ENCODE results near the gene ATP6V1C2.

ATP6V1C2 gene

GRCh38 chr2:10721396-10722251 is at the start of gene ATP6V1C2:
ATP6V1C2 (plus strand) TSS chr2:10721630; CDS start chr2:10722850, 1,220 bp downstream.
- H3K27ac Mint-ChIP-seq = no peak within 1 kb of the TSS
- peak; percentile 60 for ATAC-seq
- H3K27me3 Mint-ChIP-seq = peaks cover 53% of the 10 kb centered on the region
- no peak for DNase-seq
- peaks cover 6% of the 10 kb centered on the region for H3K4me1 Mint-ChIP-seq
- H3K9me3 Mint-ChIP-seq = no peaks in the 10 kb centered on the region
- H3K36me3 Mint-ChIP-seq (ENCODE audit: low read depth) = no peaks in the 10 kb centered on the region
- peak within 1 kb of the TSS; percentile 54 for H3K4me3 Mint-ChIP-seq

- Mint-ChIP-seq H3K4me3 (no peak overlapping the region), H3K27me3 (no peaks in the 10 kb centered on the region), H3K4me1 (peaks cover 15% of the 10 kb centered on the region), H3K36me3 (ENCODE audit: low read depth) (peaks cover 31% of the 10 kb centered on the region), H3K27ac (peak overlapping the region; percentile 14), H3K9me3 (no peaks in the 10 kb centered on the region)
- ATAC-seq (no peak), DNase-seq (no peak)
Measured at GRCh38 chr2:10675131-10675530, 46.3 kb upstream of the ATP6V1C2 start.

- H3K36me3 Mint-ChIP-seq (ENCODE audit: low read depth) = peaks cover 41% of the 10 kb centered on the region
- ATAC-seq (no peak), DNase-seq (no peak)
- no peak overlapping the region for H3K27ac Mint-ChIP-seq
- H3K4me1 Mint-ChIP-seq = peaks cover 30% of the 10 kb centered on the region
- H3K4me3 Mint-ChIP-seq = no peak overlapping the region
- H3K27me3 Mint-ChIP-seq = no peaks in the 10 kb centered on the region
- H3K9me3 Mint-ChIP-seq = no peaks in the 10 kb centered on the region
Measured at GRCh38 chr2:10678225-10678624, 43.2 kb upstream of the ATP6V1C2 start.

GRCh38 chr2:10680214-10680613 is 41.2 kb upstream of the ATP6V1C2 start:
- Mint-ChIP-seq H3K4me3 (no peak overlapping the region), H3K4me1 (peaks cover 29% of the 10 kb centered on the region), H3K27ac (peak overlapping the region; percentile 60), H3K9me3 (no peaks in the 10 kb centered on the region), H3K36me3 (ENCODE audit: low read depth) (peaks cover 37% of the 10 kb centered on the region), H3K27me3 (no peaks in the 10 kb centered on the region)
- DNase-seq (no peak), ATAC-seq (no peak)

GRCh38 chr2:10680957-10681356 is 40.5 kb upstream of the ATP6V1C2 start:
- Mint-ChIP-seq H3K36me3 (ENCODE audit: low read depth) (peaks cover 32% of the 10 kb centered on the region), H3K9me3 (no peaks in the 10 kb centered on the region), H3K4me3 (no peak overlapping the region), H3K4me1 (peaks cover 24% of the 10 kb centered on the region), H3K27me3 (no peaks in the 10 kb centered on the region), H3K27ac (peak overlapping the region; percentile 60)
- ATAC-seq = peak; percentile 88
- no peak for DNase-seq

- Mint-ChIP-seq H3K27me3 (peaks cover 2% of the 10 kb centered on the region), H3K27ac (peak overlapping the region; percentile 5), H3K9me3 (no peaks in the 10 kb centered on the region), H3K36me3 (ENCODE audit: low read depth) (peaks cover 18% of the 10 kb centered on the region), H3K4me3 (no peak overlapping the region), H3K4me1 (peaks cover 22% of the 10 kb centered on the region)
- DNase-seq = no peak
- ATAC-seq = no peak
Measured at GRCh38 chr2:10686176-10686730, 35.2 kb upstream of the ATP6V1C2 start.

- DNase-seq = no peak
- Mint-ChIP-seq H3K27ac (no peak overlapping the region), H3K9me3 (no peaks in the 10 kb centered on the region), H3K36me3 (ENCODE audit: low read depth) (peaks cover 6% of the 10 kb centered on the region), H3K27me3 (peaks cover 2% of the 10 kb centered on the region), H3K4me3 (no peak overlapping the region), H3K4me1 (peaks cover 16% of the 10 kb centered on the region)
- peak; percentile 34 for ATAC-seq
Measured at GRCh38 chr2:10688921-10689807, 32.3 kb upstream of the ATP6V1C2 start.

GRCh38 chr2:10691521-10691920 is 29.9 kb upstream of the ATP6V1C2 start:
- H3K36me3 Mint-ChIP-seq (ENCODE audit: low read depth) = peaks cover 3% of the 10 kb centered on the region
- peaks cover 13% of the 10 kb centered on the region for H3K4me1 Mint-ChIP-seq

GRCh38 chr2:10700078-10700803 is 21.2 kb upstream of the ATP6V1C2 start:
- H3K4me1 Mint-ChIP-seq = peaks cover 4% of the 10 kb centered on the region
- peaks cover 1% of the 10 kb centered on the region for H3K27me3 Mint-ChIP-seq
- ATAC-seq = peak; percentile 75
- no peaks in the 10 kb centered on the region for H3K36me3 Mint-ChIP-seq (ENCODE audit: low read depth)
- no peak overlapping the region for H3K27ac Mint-ChIP-seq
- H3K9me3 Mint-ChIP-seq = no peaks in the 10 kb centered on the region
- no peak for DNase-seq
- no peak overlapping the region for H3K4me3 Mint-ChIP-seq

More at GRCh38 chr2:10691521-10691920, 29.9 kb upstream of the ATP6V1C2 start:
- ATAC-seq = no peak
- Mint-ChIP-seq H3K9me3 (no peaks in the 10 kb centered on the region), H3K27ac (no peak overlapping the region), H3K27me3 (peaks cover 2% of the 10 kb centered on the region), H3K4me3 (no peak overlapping the region)
- no peak for DNase-seq

- ATAC-seq (no peak), DNase-seq (no peak)
Measured at GRCh38 chr2:10704034-10704594, 17.3 kb upstream of the ATP6V1C2 start.

GRCh38 chr2:10706033-10706432 is 15.4 kb upstream of the ATP6V1C2 start:
- Mint-ChIP-seq H3K4me1 (no peaks in the 10 kb centered on the region), H3K4me3 (no peak overlapping the region), H3K27me3 (peaks cover 31% of the 10 kb centered on the region), H3K9me3 (no peaks in the 10 kb centered on the region), H3K36me3 (ENCODE audit: low read depth) (no peaks in the 10 kb centered on the region), H3K27ac (no peak overlapping the region)
- peak; percentile 33 for ATAC-seq
- DNase-seq = no peak

More at GRCh38 chr2:10704034-10704594, 17.3 kb upstream of the ATP6V1C2 start:
- Mint-ChIP-seq H3K4me3 (no peak overlapping the region), H3K27me3 (peaks cover 21% of the 10 kb centered on the region), H3K36me3 (ENCODE audit: low read depth) (no peaks in the 10 kb centered on the region), H3K9me3 (no peaks in the 10 kb centered on the region), H3K4me1 (peaks cover 4% of the 10 kb centered on the region), H3K27ac (no peak overlapping the region)

GRCh38 chr2:10707831-10708230 is 13.6 kb upstream of the ATP6V1C2 start:
- peaks cover 34% of the 10 kb centered on the region for H3K27me3 Mint-ChIP-seq

GRCh38 chr2:10709290-10709939 is 12.0 kb upstream of the ATP6V1C2 start:
- no peak for ATAC-seq

More at GRCh38 chr2:10707831-10708230, 13.6 kb upstream of the ATP6V1C2 start:
- Mint-ChIP-seq H3K4me3 (no peak overlapping the region), H3K36me3 (ENCODE audit: low read depth) (no peaks in the 10 kb centered on the region), H3K9me3 (no peaks in the 10 kb centered on the region), H3K4me1 (peaks cover 6% of the 10 kb centered on the region), H3K27ac (no peak overlapping the region)
- ATAC-seq (no peak), DNase-seq (no peak)

More at GRCh38 chr2:10709290-10709939, 12.0 kb upstream of the ATP6V1C2 start:
- H3K27ac Mint-ChIP-seq = no peak overlapping the region
- no peak for DNase-seq
- peaks cover 34% of the 10 kb centered on the region for H3K27me3 Mint-ChIP-seq
- H3K4me3 Mint-ChIP-seq = no peak overlapping the region
- H3K4me1 Mint-ChIP-seq = peaks cover 6% of the 10 kb centered on the region
- no peaks in the 10 kb centered on the region for H3K9me3 Mint-ChIP-seq
- no peaks in the 10 kb centered on the region for H3K36me3 Mint-ChIP-seq (ENCODE audit: low read depth)

Measured in activated naive CD8-positive, alpha-beta T cell treated with anti-CD3 and anti-CD28 coated beads, Interleukin-2, amount 50 U/mL, for 24 hours (primary cell).